DND-41 (cell line): Measurements from ENCODE around the gene VPS4A.

Source experiments
- ATAC-seq: fragments of 200-7000 bp; cut with Tn5 transposase; 3 replicates; pipeline ENCODE4 v1.9.1; 2021; ENCODE audit warnings: low read depth; ENCODE audit not compliant: insufficient read depth
- DNase-seq: peaks from one replicate; pipeline ENCODE4 v3.0.0-alpha.2; 2020
- H2AFZ ChIP-seq: 2 replicates; pipeline ENCODE4 v1.6.0; 2012; ENCODE audit warnings: low read depth, low read length
- H3K27ac ChIP-seq: 2 replicates; pipeline ENCODE4 v1.5.1; 2012; ENCODE audit warnings: low read length, inconsistent platforms
- H3K27me3 ChIP-seq: fragments of 200-600 bp; sonication (generic); 2 replicates; pipeline ENCODE4 v1.6.0; 2012; ENCODE audit warnings: low read length, mild to moderate bottlenecking, inconsistent platforms; ENCODE audit not compliant: insufficient read depth, poor library complexity
- H3K36me3 ChIP-seq: 2 replicates; pipeline ENCODE4 v1.5.1; 2012; ENCODE audit warnings: low read length, inconsistent platforms; ENCODE audit not compliant: insufficient read depth
- H3K4me1 ChIP-seq: 2 replicates; pipeline ENCODE4 v1.5.1; 2012; ENCODE audit warnings: mild to moderate bottlenecking, low read length; ENCODE audit not compliant: insufficient read depth
- H3K4me2 ChIP-seq: 2 replicates; pipeline ENCODE4 v1.6.0; 2012; ENCODE audit warnings: mild to moderate bottlenecking, moderate library complexity, low read length, inconsistent platforms; ENCODE audit not compliant: insufficient read depth
- H3K4me3 ChIP-seq, 2 experiments: fragments of 200-600 bp in 1 of 2; shearing (Covaris generic) in 1 of 2; 2 replicates each; pipeline ENCODE4 v1.5.1; 2012 to 2016; ENCODE audit warnings: inconsistent platforms in 2 of 2, low read length in 2 of 2, mild to moderate bottlenecking in 2 of 2, low read depth in 1 of 2, moderate library complexity in 1 of 2
- H3K79me2 ChIP-seq: 2 replicates; pipeline ENCODE4 v1.6.0; 2012; ENCODE audit warnings: low read length, inconsistent platforms; ENCODE audit not compliant: insufficient read depth
- H3K9ac ChIP-seq: 2 replicates; pipeline ENCODE4 v1.6.0; 2012; ENCODE audit warnings: low read depth, mild to moderate bottlenecking, inconsistent platforms, low read length, moderate library complexity
- H3K9me3 ChIP-seq: 2 replicates; pipeline ENCODE4 v1.5.1; 2012; ENCODE audit warnings: low read length, moderate library complexity, mild to moderate bottlenecking, inconsistent platforms; ENCODE audit not compliant: insufficient read depth, severe bottlenecking
- H4K20me1 ChIP-seq: 2 replicates; pipeline ENCODE4 v1.6.0; 2012; ENCODE audit warnings: low read length; ENCODE audit not compliant: insufficient read depth
- CTCF ChIP-seq: IDR thresholded peaks from 2 replicates; pipeline ENCODE4 v1.5.1; 2012; ENCODE audit warnings: borderline replicate concordance, low read length, moderate library complexity, mild to moderate bottlenecking; ENCODE audit not compliant: poor library complexity, severe bottlenecking; ENCODE audit errors: extremely low read depth
- EZH2 ChIP-seq: IDR thresholded peaks from 3 replicates; pipeline ENCODE4 v1.6.1; 2012; ENCODE audit warnings: borderline replicate concordance, low read depth, mild to moderate bottlenecking, moderate library complexity, low read length, inconsistent platforms; ENCODE audit not compliant: severe bottlenecking

The VPS4A gene

GRCh38 chr16:69345923-69346322 lies 34.8 kb downstream of the VPS4A start:
- no peak for TF ChIP-seq CTCF
- no peak for TF ChIP-seq EZH2
- DNase-seq (no peak), ATAC-seq (no peak)
- Histone ChIP-seq H3K27ac (no peak overlapping the region), H3K36me3 (peaks cover 37% of the 10 kb centered on the region), H3K4me2 (no peak overlapping the region), H3K27me3 (no peaks in the 10 kb centered on the region), H3K9me3 (no peaks in the 10 kb centered on the region), H2AFZ (no peak overlapping the region), H3K9ac (no peak overlapping the region), H3K79me2 (peaks cover 21% of the 10 kb centered on the region), H3K4me1 (peaks cover 15% of the 10 kb centered on the region), H4K20me1 (no peaks in the 10 kb centered on the region; the same call in 1 of the 2 replicates), H3K4me3 (no peak overlapping the region)

GRCh38 chr16:69346683-69347082 lies 35.5 kb downstream of the VPS4A start:
- H3K36me3 ChIP-seq: peaks cover 29% of the 10 kb centered on the region
- peak; percentile 33; the same call in 1 of the 3 replicates for ATAC-seq
- TF ChIP-seq CTCF (no peak), EZH2 (no peak)
- H2AFZ ChIP-seq: no peak overlapping the region
- H4K20me1 ChIP-seq: no peaks in the 10 kb centered on the region; the same call in 1 of the 2 replicates
- H3K9ac ChIP-seq: no peak overlapping the region
- H3K4me3 ChIP-seq: no peak overlapping the region
- H3K27ac ChIP-seq: no peak overlapping the region
- H3K27me3 ChIP-seq: no peaks in the 10 kb centered on the region
- H3K9me3 ChIP-seq: no peaks in the 10 kb centered on the region
- H3K4me1 ChIP-seq: peaks cover 8% of the 10 kb centered on the region
- no peak overlapping the region for H3K4me2 ChIP-seq
- peaks cover 13% of the 10 kb centered on the region for H3K79me2 ChIP-seq
- DNase-seq: no peak

- Histone ChIP-seq H3K4me3 (no peak overlapping the region), H4K20me1 (no peaks in the 10 kb centered on the region; the same call in 1 of the 2 replicates), H2AFZ (no peak overlapping the region), H3K36me3 (peaks cover 22% of the 10 kb centered on the region), H3K4me2 (no peak overlapping the region), H3K27me3 (no peaks in the 10 kb centered on the region), H3K79me2 (peaks cover 5% of the 10 kb centered on the region; the same call in 1 of the 2 replicates), H3K9ac (no peak overlapping the region), H3K9me3 (no peaks in the 10 kb centered on the region), H3K27ac (no peak overlapping the region), H3K4me1 (no peaks in the 10 kb centered on the region)
- ATAC-seq (no peak), DNase-seq (no peak)
- TF ChIP-seq CTCF: no peak
- no peak for TF ChIP-seq EZH2
Measured at GRCh38 chr16:69348222-69348621, 37.1 kb downstream of the VPS4A start.

DNA sequence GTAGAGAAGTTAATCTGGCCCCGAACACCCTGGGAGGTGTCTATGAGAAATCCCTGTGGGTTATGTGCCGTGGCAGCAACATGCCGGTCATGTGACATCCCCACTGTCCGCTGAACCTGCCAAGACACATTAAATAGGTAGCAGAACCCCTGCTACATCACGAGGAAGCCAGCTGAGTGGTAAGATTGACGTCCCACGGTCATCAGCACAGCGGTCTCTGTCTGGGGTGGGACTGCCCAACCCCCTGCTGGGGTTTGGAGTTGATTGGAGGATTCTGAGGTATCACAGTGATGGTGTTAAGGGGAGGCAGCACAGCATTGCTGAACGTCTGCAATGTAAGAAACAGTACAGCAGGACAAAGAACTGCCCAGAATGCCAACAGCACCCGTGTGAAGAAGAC lies 38.4 kb downstream of the VPS4A start:
- H3K4me2 ChIP-seq: no peak overlapping the region
- no peak overlapping the region for H3K4me3 ChIP-seq
- no peaks in the 10 kb centered on the region for H3K79me2 ChIP-seq
- DNase-seq (no peak), ATAC-seq (no peak)
- H3K9me3 ChIP-seq: no peaks in the 10 kb centered on the region
- H2AFZ ChIP-seq: no peak overlapping the region
- H3K27ac ChIP-seq: no peak overlapping the region
- no peak for TF ChIP-seq EZH2
- TF ChIP-seq CTCF: no peak
- H3K9ac ChIP-seq: no peak overlapping the region
- H3K4me1 ChIP-seq: no peaks in the 10 kb centered on the region
- H3K27me3 ChIP-seq: no peaks in the 10 kb centered on the region
- H3K36me3 ChIP-seq: peaks cover 13% of the 10 kb centered on the region
- H4K20me1 ChIP-seq: no peaks in the 10 kb centered on the region
